Thoracic aorta (tissue), 2 donors: ENCODE results near the gene TMEM121. TPM values are rescaled to one million over a fixed set of nuclear protein-coding genes. Genes with fewer than 3 reads are reported as not detected.

Source experiments
- ATAC-seq: fragments of 150-250 bp; one replicate; pipeline ENCODE4 v1.8.0; 2017; ENCODE audit warnings: low read depth; ENCODE audit not compliant: insufficient number of reproducible peaks, low FRiP score
- DNase-seq: peaks from one replicate; pipeline ENCODE4 v3.0.0-alpha.2; 2020; ENCODE audit warnings: low spot score
- H3K27ac ChIP-seq, 2 donors: fragments of 200-600 bp; sonication (generic); 1 replicate in 1 of 2; 2 replicates in 1 of 2; pipeline ENCODE4 v1.5.1; 2016; ENCODE audit warnings: mild to moderate bottlenecking in 2 of 2, moderate library complexity in 2 of 2
- H3K27me3 ChIP-seq: fragments of 200-600 bp; sonication (generic); replicated peaks from 2 replicates; pipeline ENCODE4 v1.6.0; 2016; ENCODE audit warnings: mild to moderate bottlenecking; ENCODE audit not compliant: insufficient read depth
- H3K36me3 ChIP-seq: fragments of 200-600 bp; sonication (generic); one replicate; pipeline ENCODE4 v1.5.1; 2016
- H3K4me1 ChIP-seq, 2 donors: fragments of 200-600 bp; sonication (generic); 1 replicate in 1 of 2; 2 replicates in 1 of 2; pipeline versions ENCODE4 v1.5.1 to v1.6.0; 2016; ENCODE audit warnings: low read depth in 2 of 2, mild to moderate bottlenecking in 1 of 2; ENCODE audit not compliant: control insufficient read depth in 1 of 2
- H3K4me3 ChIP-seq: fragments of 200-600 bp; sonication (generic); 2 replicates; pipeline ENCODE4 v1.5.1; 2016; ENCODE audit warnings: mild to moderate bottlenecking
- H3K9me3 ChIP-seq: fragments of 200-600 bp; sonication (generic); 2 replicates; pipeline ENCODE4 v1.5.1; 2016
- CTCF ChIP-seq: fragments of 200-600 bp; sonication (generic); IDR thresholded peaks from one replicate; pipeline ENCODE4 v1.5.1; 2019; ENCODE audit warnings: antibody characterized with exemption
- total RNA-seq, 2 donors: library from RNA; depleted of rRNA; stranded (reverse); fragments of >200 nt; gene quantifications; one replicate each; pipeline versions ENCODE4 v1.1.0 to v1.2.3, GENCODE V29; 2016

The TMEM121 gene
- total RNA-seq, 2 donors from 2014 or later: 2.6 to 5.5 TPM

DNA sequence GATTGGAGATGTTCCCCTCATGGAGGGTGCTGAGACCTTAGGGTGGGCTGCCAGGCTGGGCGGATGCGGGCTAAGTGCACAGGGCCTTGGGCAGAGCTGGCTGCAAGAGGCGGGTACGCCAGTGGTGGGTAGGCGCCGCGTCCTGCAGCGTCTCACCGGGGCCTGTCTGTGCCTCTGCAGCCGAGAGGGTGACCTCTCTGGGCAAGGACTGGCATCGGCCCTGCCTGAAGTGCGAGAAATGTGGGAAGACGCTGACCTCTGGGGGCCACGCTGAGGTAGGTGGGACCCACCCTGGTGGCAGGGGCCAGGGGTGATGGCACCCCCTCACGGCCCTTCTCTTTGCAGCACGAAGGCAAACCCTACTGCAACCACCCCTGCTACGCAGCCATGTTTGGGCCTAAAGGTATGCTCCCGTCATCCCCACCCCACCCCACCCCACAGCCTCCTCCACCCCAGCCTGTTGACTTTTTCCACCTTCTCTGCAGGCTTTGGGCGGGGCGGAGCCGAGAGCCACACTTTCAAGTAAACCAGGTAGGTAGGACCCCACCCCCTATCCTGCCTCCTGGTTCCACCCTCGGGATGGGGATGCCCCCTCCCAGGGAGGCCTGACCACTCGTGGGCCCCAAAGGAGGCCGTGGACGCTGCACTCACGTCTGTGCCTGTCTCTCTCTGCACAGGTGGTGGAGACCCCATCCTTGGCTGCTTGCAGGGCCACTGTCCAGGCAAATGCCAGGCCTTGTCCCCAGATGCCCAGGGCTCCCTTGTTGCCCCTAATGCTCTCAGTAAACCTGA lies 38.2 kb upstream of the TMEM121 start:
- no peak for TF ChIP-seq CTCF
- H3K36me3 ChIP-seq: no peaks in the 10 kb centered on the region
- ATAC-seq (no peak), DNase-seq (no peak)
- H3K4me1 ChIP-seq: peaks cover 31 to 77% of the 10 kb centered on the region in 2 donors
- no peaks in the 10 kb centered on the region for H3K27me3 ChIP-seq
- no peaks in the 10 kb centered on the region for H3K9me3 ChIP-seq
- peak overlapping the region; percentile 82 for H3K4me3 ChIP-seq
- H3K27ac ChIP-seq: peak overlapping the region; percentile 74 to 100

DNA sequence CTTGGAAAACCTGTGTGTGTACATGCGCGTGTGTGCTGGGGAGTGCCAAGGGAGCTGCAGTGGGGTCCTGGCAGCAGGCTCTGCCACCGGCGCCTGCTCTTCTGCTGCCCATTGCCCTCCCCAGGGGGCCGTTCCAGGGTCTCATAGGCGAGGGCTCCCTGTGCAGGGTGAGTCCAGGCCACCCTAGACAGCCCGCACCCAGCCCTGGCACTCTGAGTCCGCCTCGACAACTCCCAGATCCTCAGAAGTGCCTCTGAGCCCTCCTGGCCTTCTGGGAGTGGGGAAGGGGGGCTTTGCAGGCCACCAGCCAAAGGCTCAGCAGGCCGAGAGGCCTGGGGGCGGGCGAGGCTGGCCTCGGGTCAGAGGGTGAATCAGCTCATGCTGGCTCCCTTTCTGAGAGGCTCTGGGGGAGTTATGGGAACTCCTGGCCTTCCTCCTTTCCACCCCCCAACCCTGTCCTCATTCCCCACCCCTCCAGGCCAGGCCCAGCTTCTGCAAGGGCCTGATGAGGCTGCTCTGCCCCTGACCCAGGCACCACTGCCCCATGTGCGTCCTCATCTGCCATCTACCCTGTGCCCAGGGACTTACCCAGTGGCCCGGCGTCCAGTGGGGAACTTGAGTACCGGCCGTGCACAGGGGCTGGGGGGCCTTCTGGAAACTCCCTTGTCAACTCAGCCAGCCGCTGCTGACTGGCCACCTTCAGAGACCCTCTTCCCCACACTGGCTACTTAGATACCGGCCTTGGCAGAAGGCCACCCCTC lies 37.4 kb upstream of the TMEM121 start:
- no peak for ATAC-seq
- no peak for DNase-seq
- TF ChIP-seq CTCF: no peak
- no peaks in the 10 kb centered on the region for H3K36me3 ChIP-seq
- H3K27me3 ChIP-seq: no peaks in the 10 kb centered on the region
- H3K9me3 ChIP-seq: no peaks in the 10 kb centered on the region
- peak overlapping the region; percentile 82 for H3K4me3 ChIP-seq
- peaks cover 25 to 69% of the 10 kb centered on the region in 2 donors for H3K4me1 ChIP-seq
- peak overlapping the region; percentile 83 to 100 for H3K27ac ChIP-seq

GRCh38 chr14:105489542-105490266 lies 36.7 kb upstream of the TMEM121 start:
- no peak for DNase-seq
- Histone ChIP-seq H3K4me1 (peaks cover 20 to 62% of the 10 kb centered on the region in 2 donors), H3K9me3 (no peaks in the 10 kb centered on the region), H3K36me3 (no peaks in the 10 kb centered on the region), H3K27me3 (no peaks in the 10 kb centered on the region), H3K27ac (peak overlapping the region; percentile 83 to 100), H3K4me3 (peak overlapping the region; percentile 82)
- ATAC-seq: peak; percentile 35
- TF ChIP-seq CTCF: peak; percentile 58

DNA sequence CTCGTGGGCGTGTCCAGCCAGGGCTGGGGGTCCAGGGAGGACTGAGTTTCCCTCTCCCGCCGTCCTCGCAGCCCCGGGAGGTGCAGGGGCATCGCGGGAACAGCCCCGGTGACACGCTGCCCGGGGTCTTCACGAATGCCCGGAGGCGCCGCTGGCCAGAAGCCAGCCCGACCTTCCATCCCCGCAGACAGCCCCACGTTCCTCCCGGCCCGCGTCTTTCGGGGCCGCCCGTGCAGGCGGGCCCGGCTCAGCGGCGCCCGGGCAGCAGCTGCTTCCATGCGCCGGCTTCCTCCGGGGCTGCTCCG lies 36.2 kb upstream of the TMEM121 start:
- peak overlapping the region; percentile 82 for H3K4me3 ChIP-seq
- peak overlapping the region; percentile 83 to 100 for H3K27ac ChIP-seq
- TF ChIP-seq CTCF: no peak
- no peaks in the 10 kb centered on the region for H3K9me3 ChIP-seq
- DNase-seq (no peak), ATAC-seq (peak; percentile 0)
- H3K36me3 ChIP-seq: no peaks in the 10 kb centered on the region
- H3K27me3 ChIP-seq: no peaks in the 10 kb centered on the region
- peaks cover 20 to 59% of the 10 kb centered on the region in 2 donors for H3K4me1 ChIP-seq
